SK-N-SH treated with all-trans-retinoic acid at 6 μM for 48 hours (cell line): ENCODE data around the gene ANAPC1.
"Not testable (repeated sequence)": the region's sequence is repeated elsewhere in the genome, so short reads cannot be mapped to it uniquely, and the experiment has no call there.

ENCODE experiments used
- ATAC-seq: fragments of 200-7000 bp; cut with Tn5 transposase; 3 replicates; pipeline ENCODE4 v1.9.1; 2020; ENCODE audit warnings: mild to moderate bottlenecking, moderate library complexity
- ARNTL ChIP-seq: fragments of 450-650 bp; formaldehyde crosslinking; IDR thresholded peaks from 2 replicates; pipeline ENCODE4 v1.5.0; 2020; ENCODE audit warnings: low read depth, mild to moderate bottlenecking, moderate library complexity, borderline replicate concordance
- BACH2 ChIP-seq: fragments of 250-450 bp; sonication (Bioruptor Pico); IDR thresholded peaks from 2 replicates; pipeline ENCODE4 v1.9.0; 2021; ENCODE audit warnings: mild to moderate bottlenecking, borderline replicate concordance
- CREB5 ChIP-seq: fragments of 250-450 bp; sonication (Bioruptor Pico); IDR thresholded peaks from 2 replicates; pipeline ENCODE4 v1.5.1; 2020; ENCODE audit warnings: low read depth, mild to moderate bottlenecking, moderate library complexity
- CSDC2 ChIP-seq: fragments of 250-450 bp; sonication (Bioruptor Pico); IDR thresholded peaks from 2 replicates; pipeline ENCODE4 v1.5.0; 2020; ENCODE audit warnings: mild to moderate bottlenecking, moderate library complexity
- CSRNP3 ChIP-seq: fragments of 250-450 bp; sonication (Bioruptor Pico); IDR thresholded peaks from 2 replicates; pipeline ENCODE4 v1.5.1; 2021; ENCODE audit warnings: mild to moderate bottlenecking, moderate library complexity
- ESRRG ChIP-seq: fragments of 250-450 bp; sonication (Bioruptor Pico); IDR thresholded peaks from 2 replicates; pipeline ENCODE4 v1.6.1; 2021; ENCODE audit warnings: mild to moderate bottlenecking
- GLIS3 ChIP-seq: fragments of 250-450 bp; sonication (Bioruptor Pico); IDR thresholded peaks from 2 replicates; pipeline ENCODE4 v1.5.0; 2020; ENCODE audit warnings: mild to moderate bottlenecking, moderate library complexity
- ISL1 ChIP-seq: fragments of 250-450 bp; sonication (Bioruptor Pico); IDR thresholded peaks from 2 replicates; pipeline ENCODE4 v2.1.2; 2022; ENCODE audit warnings: mild to moderate bottlenecking, moderate library complexity
- OSR1 ChIP-seq: fragments of 250-450 bp; sonication (Bioruptor Pico); IDR thresholded peaks from 2 replicates; pipeline ENCODE4 v1.8.0; 2022; ENCODE audit warnings: moderate library complexity, mild to moderate bottlenecking, inconsistent platforms
- PATZ1 ChIP-seq: fragments of 250-450 bp; sonication (Bioruptor Pico); IDR thresholded peaks from 2 replicates; pipeline ENCODE4 v1.8.0; 2020; ENCODE audit warnings: mild to moderate bottlenecking, moderate library complexity, borderline replicate concordance
- POU6F1 ChIP-seq: fragments of 250-450 bp; sonication (Bioruptor Pico); IDR thresholded peaks from 2 replicates; pipeline ENCODE4 v1.8.0; 2021; ENCODE audit warnings: low read depth, mild to moderate bottlenecking, moderate library complexity, borderline replicate concordance
- PPARA ChIP-seq: fragments of 250-450 bp; sonication (Bioruptor Pico); IDR thresholded peaks from 2 replicates; pipeline ENCODE4 v1.5.0; 2020; ENCODE audit warnings: mild to moderate bottlenecking, borderline replicate concordance
- RARB ChIP-seq: fragments of 250-450 bp; sonication (Bioruptor Pico); IDR thresholded peaks from 2 replicates; pipeline ENCODE4 v1.8.0; 2021; ENCODE audit warnings: mild to moderate bottlenecking, moderate library complexity
- SNAI2 ChIP-seq: fragments of 250-450 bp; sonication (Bioruptor Pico); IDR thresholded peaks from 2 replicates; pipeline ENCODE4 v1.5.0; 2020; ENCODE audit warnings: mild to moderate bottlenecking, moderate library complexity
- TCF4 ChIP-seq: fragments of 250-450 bp; sonication (Bioruptor Pico); IDR thresholded peaks from 2 replicates; pipeline ENCODE4 v1.8.0; 2021; ENCODE audit warnings: mild to moderate bottlenecking, moderate library complexity, borderline replicate concordance
- TOX ChIP-seq: fragments of 250-450 bp; sonication (Bioruptor Pico); IDR thresholded peaks from 2 replicates; pipeline ENCODE4 v1.8.0; 2021; ENCODE audit warnings: mild to moderate bottlenecking, moderate library complexity, borderline replicate concordance
- ZFP3 ChIP-seq: fragments of 250-450 bp; sonication (Bioruptor Pico); IDR thresholded peaks from 2 replicates; pipeline ENCODE4 v1.5.0; 2020; ENCODE audit warnings: mild to moderate bottlenecking, moderate library complexity
- ZFP30 ChIP-seq: fragments of 450-650 bp; formaldehyde crosslinking; IDR thresholded peaks from 2 replicates; pipeline ENCODE4 v1.5.0; 2022; ENCODE audit warnings: mild to moderate bottlenecking, moderate library complexity
- ZNF565 ChIP-seq: fragments of 450-650 bp; formaldehyde crosslinking; conservative IDR thresholded peaks from 2 replicates; pipeline ENCODE4 v1.5.0; 2020; ENCODE audit warnings: low read depth, mild to moderate bottlenecking, moderate library complexity
- ZNF70 ChIP-seq: fragments of 450-650 bp; formaldehyde crosslinking; IDR thresholded peaks from 2 replicates; pipeline ENCODE4 v1.5.0; 2020; ENCODE audit warnings: mild to moderate bottlenecking, moderate library complexity
- ZNF8 ChIP-seq: fragments of 450-650 bp; formaldehyde crosslinking; IDR thresholded peaks from 2 replicates; pipeline ENCODE4 v1.5.0; 2020; ENCODE audit warnings: mild to moderate bottlenecking, moderate library complexity

ANAPC1 gene

GRCh38 chr2:111905990-111906735 lies 22.2 kb upstream of the ANAPC1 start:
- no peak for ATAC-seq

GRCh38 chr2:111905475-111905869 lies 21.5 kb upstream of the ANAPC1 start:
- not testable (repeated sequence) for ATAC-seq

More at GRCh38 chr2:111905990-111906735, 22.2 kb upstream of the ANAPC1 start:
- no peak for TF ChIP-seq ESRRG (CRISPR knock-in tag)
- no peak for TF ChIP-seq TCF4 (CRISPR knock-in tag)
- TF ChIP-seq RARB (CRISPR knock-in tag), result no peak
- TF ChIP-seq BACH2 (CRISPR knock-in tag), result no peak
- no peak for TF ChIP-seq OSR1 (CRISPR knock-in tag)
- no peak for TF ChIP-seq PPARA (CRISPR knock-in tag)
- no peak for TF ChIP-seq GLIS3 (CRISPR knock-in tag)
- no peak for TF ChIP-seq ARNTL (CRISPR knock-in tag)
- TF ChIP-seq SNAI2, result no peak
- TF ChIP-seq ZNF8 (CRISPR knock-in tag), result no peak
- no peak for TF ChIP-seq CSDC2
- TF ChIP-seq CREB5 (CRISPR knock-in tag), result no peak
- no peak for TF ChIP-seq ZFP3 (CRISPR knock-in tag)
- TF ChIP-seq POU6F1 (CRISPR knock-in tag), result no peak
- no peak for TF ChIP-seq ZNF70 (CRISPR knock-in tag)
- TF ChIP-seq ISL1 (CRISPR knock-in tag), result no peak

GRCh38 chr2:111904726-111905474 lies 20.9 kb upstream of the ANAPC1 start:
- no peak for ATAC-seq
- TF ChIP-seq CSRNP3 (CRISPR knock-in tag), result no peak
- TF ChIP-seq TOX (CRISPR knock-in tag), result no peak
- TF ChIP-seq GLIS3 (CRISPR knock-in tag), result no peak
- no peak for TF ChIP-seq ISL1 (CRISPR knock-in tag)
- no peak for TF ChIP-seq TCF4 (CRISPR knock-in tag)
- no peak for TF ChIP-seq POU6F1 (CRISPR knock-in tag)
- TF ChIP-seq PATZ1 (CRISPR knock-in tag), result no peak
- TF ChIP-seq BACH2 (CRISPR knock-in tag), result no peak
- no peak for TF ChIP-seq ZFP3 (CRISPR knock-in tag)
- no peak for TF ChIP-seq ARNTL (CRISPR knock-in tag)
- TF ChIP-seq CREB5 (CRISPR knock-in tag), result no peak
- TF ChIP-seq PPARA (CRISPR knock-in tag), result no peak
- TF ChIP-seq ZNF8 (CRISPR knock-in tag), result no peak
- no peak for TF ChIP-seq ESRRG (CRISPR knock-in tag)
- no peak for TF ChIP-seq OSR1 (CRISPR knock-in tag)
- TF ChIP-seq ZFP30, result no peak
- TF ChIP-seq ZNF565 (CRISPR knock-in tag), result no peak
- TF ChIP-seq SNAI2, result no peak
- TF ChIP-seq CSDC2, result no peak
